ENCODE measurements around the gene GBF1. TPM values are rescaled to one million over a fixed set of nuclear protein-coding genes. Genes with fewer than 3 reads are reported as not detected.

Gene GBF1
- total and polyA plus RNA-seq, 10 of the 15 experiments (the other 5 are each of a cell fraction or from before 2014, with no cell fraction given): 0.82 to 42.0 (median 21.8) TPM

DNA sequence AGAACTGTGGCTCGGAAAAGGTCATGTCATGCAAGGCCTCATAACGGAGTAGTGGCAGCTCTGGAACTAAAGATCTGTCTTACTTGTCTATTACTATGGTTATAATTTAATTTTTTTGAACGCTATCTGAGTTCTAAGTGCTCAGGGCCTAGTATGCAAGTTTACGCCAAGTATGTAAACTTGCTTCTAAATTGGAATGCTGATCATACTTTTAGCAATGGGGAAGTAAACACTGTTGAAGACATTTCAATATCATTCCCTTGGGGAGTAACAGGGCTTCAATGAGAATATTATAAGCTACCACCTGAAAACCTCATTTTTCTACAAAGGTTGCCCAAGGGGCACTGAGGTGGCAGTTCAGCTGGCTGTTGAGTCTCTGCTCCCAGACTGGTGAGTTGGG lies 80.7 kb downstream of the GBF1 start:
- intact Hi-C loops (cut with micrococcal nuclease; ENCODE audit: unreplicated experiment) (no loop called here), in situ Hi-C loops (cut with MboI) (no loop called here)
- RAD21 ChIA-PET (ENCODE audit: unreplicated experiment): no interaction called here
- no peak overlapping the region for H3K9ac ChIP-seq (ENCODE audit: control insufficient read depth, insufficient read depth, low read length)
- SMC1A ChIA-PET (ENCODE audit: uncharacterized antibody, unreplicated experiment): no interaction called here
- no peak overlapping the region for H3K4me2 ChIP-seq (ENCODE audit: control insufficient read depth, insufficient read depth)
- H3K27me3 ChIP-seq (replicated peaks in 1 of 2; ENCODE audit: control insufficient read depth in 2 of 2, insufficient read depth in 2 of 2, low read length in 1 of 2): no peaks in the 10 kb centered on the region
- CTCF ChIA-PET: interaction anchor here (1.3 to 5.9 kb wide), 4 partner anchors 17 to 96 kb away, joined by 3 to 37 read pairs (median 6); no protein-coding TSS in a partner anchor
- 87% methylated on average over 4 of the region's 4 CpGs for WGBS (ENCODE audit: insufficient coverage, insufficient replicate concordance, low lambda C conversion rate, missing lambda C conversion rate)
- no peak for FAIRE-seq
- H3K79me2 ChIP-seq (ENCODE audit: control insufficient read depth, insufficient read depth, low read length): peaks cover 2% of the 10 kb centered on the region
- no peak overlapping the region for H2AFZ ChIP-seq (ENCODE audit: control insufficient read depth, low read depth, low read length)
- H4K20me1 ChIP-seq (ENCODE audit: control insufficient read depth, insufficient read depth): no peaks in the 10 kb centered on the region
- no peak for DNase-seq (ENCODE audit: low read depth, low spot score)
- POLR2A ChIA-PET: no interaction called here
- TF ChIP-seq ETV6 (conservative IDR thresholded peaks at IDR 0.05 in 1 of 2, IDR thresholded peaks at IDR 0.05 in 1 of 2; ENCODE audit: borderline replicate concordance in 1 of 2, low read depth in 1 of 2) (no peak), JUND (IDR thresholded peaks at IDR 0.05; ENCODE audit: low read depth, low read length) (no peak), HCFC1 (IDR thresholded peaks at IDR 0.05; ENCODE audit: low read length) (no peak), CHD1 (IDR thresholded peaks at IDR 0.05; ENCODE audit: low read depth, low read length) (no peak), MYC (IDR thresholded peaks at IDR 0.05; ENCODE audit: insufficient read depth, insufficient read length, insufficient replicate concordance, low read length, severe bottlenecking) (no peak), ZNF24 (IDR thresholded peaks at IDR 0.05) (no peak), SMC3 (IDR thresholded peaks at IDR 0.05; ENCODE audit: borderline replicate concordance, low read length) (no peak), IKZF2 (IDR thresholded peaks at IDR 0.05) (no peak), SIN3A (IDR thresholded peaks at IDR 0.05; ENCODE audit: low read depth, low read length) (no peak)
- TF ChIP-seq, protein P1, sequence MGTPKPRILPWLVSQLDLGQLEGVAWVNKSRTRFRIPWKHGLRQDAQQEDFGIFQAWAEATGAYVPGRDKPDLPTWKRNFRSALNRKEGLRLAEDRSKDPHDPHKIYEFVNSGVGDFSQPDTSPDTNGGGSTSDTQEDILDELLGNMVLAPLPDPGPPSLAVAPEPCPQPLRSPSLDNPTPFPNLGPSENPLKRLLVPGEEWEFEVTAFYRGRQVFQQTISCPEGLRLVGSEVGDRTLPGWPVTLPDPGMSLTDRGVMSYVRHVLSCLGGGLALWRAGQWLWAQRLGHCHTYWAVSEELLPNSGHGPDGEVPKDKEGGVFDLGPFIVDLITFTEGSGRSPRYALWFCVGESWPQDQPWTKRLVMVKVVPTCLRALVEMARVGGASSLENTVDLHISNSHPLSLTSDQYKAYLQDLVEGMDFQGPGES (IDR thresholded peaks at IDR 0.05): no peak
- TF ChIP-seq, protein P2, sequence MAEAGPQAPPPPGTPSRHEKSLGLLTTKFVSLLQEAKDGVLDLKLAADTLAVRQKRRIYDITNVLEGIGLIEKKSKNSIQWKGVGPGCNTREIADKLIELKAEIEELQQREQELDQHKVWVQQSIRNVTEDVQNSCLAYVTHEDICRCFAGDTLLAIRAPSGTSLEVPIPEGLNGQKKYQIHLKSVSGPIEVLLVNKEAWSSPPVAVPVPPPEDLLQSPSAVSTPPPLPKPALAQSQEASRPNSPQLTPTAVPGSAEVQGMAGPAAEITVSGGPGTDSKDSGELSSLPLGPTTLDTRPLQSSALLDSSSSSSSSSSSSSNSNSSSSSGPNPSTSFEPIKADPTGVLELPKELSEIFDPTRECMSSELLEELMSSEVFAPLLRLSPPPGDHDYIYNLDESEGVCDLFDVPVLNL (IDR thresholded peaks at IDR 0.05; ENCODE audit: low read depth, low read length): no peak
- TF ChIP-seq, protein P3, sequence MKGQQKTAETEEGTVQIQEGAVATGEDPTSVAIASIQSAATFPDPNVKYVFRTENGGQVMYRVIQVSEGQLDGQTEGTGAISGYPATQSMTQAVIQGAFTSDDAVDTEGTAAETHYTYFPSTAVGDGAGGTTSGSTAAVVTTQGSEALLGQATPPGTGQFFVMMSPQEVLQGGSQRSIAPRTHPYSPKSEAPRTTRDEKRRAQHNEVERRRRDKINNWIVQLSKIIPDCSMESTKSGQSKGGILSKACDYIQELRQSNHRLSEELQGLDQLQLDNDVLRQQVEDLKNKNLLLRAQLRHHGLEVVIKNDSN (IDR thresholded peaks at IDR 0.05; ENCODE audit: borderline replicate concordance, extremely low read length, insufficient read depth, low read depth, low read length): no peak
- TF ChIP-seq, protein P4, sequence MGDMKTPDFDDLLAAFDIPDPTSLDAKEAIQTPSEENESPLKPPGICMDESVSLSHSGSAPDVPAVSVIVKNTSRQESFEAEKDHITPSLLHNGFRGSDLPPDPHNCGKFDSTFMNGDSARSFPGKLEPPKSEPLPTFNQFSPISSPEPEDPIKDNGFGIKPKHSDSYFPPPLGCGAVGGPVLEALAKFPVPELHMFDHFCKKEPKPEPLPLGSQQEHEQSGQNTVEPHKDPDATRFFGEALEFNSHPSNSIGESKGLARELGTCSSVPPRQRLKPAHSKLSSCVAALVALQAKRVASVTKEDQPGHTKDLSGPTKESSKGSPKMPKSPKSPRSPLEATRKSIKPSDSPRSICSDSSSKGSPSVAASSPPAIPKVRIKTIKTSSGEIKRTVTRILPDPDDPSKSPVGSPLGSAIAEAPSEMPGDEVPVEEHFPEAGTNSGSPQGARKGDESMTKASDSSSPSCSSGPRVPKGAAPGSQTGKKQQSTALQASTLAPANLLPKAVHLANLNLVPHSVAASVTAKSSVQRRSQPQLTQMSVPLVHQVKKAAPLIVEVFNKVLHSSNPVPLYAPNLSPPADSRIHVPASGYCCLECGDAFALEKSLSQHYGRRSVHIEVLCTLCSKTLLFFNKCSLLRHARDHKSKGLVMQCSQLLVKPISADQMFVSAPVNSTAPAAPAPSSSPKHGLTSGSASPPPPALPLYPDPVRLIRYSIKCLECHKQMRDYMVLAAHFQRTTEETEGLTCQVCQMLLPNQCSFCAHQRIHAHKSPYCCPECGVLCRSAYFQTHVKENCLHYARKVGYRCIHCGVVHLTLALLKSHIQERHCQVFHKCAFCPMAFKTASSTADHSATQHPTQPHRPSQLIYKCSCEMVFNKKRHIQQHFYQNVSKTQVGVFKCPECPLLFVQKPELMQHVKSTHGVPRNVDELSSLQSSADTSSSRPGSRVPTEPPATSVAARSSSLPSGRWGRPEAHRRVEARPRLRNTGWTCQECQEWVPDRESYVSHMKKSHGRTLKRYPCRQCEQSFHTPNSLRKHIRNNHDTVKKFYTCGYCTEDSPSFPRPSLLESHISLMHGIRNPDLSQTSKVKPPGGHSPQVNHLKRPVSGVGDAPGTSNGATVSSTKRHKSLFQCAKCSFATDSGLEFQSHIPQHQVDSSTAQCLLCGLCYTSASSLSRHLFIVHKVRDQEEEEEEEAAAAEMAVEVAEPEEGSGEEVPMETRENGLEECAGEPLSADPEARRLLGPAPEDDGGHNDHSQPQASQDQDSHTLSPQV (IDR thresholded peaks at IDR 0.05): no peak
- no peak overlapping the region for H3K27ac ChIP-seq (ENCODE audit: control insufficient read depth, insufficient read depth)
- BruUV-seq (replicated peaks): no TSS peak
- ATAC-seq: no peak
- H3K4me1 ChIP-seq (ENCODE audit: control insufficient read depth, insufficient read depth, low read length): peaks cover 4% of the 10 kb centered on the region; the same call in 1 of the 2 replicates
- no peaks in the 10 kb centered on the region for H3K9me3 ChIP-seq (replicated peaks; ENCODE audit: control insufficient read depth, insufficient read depth, low read length)
- no peaks in the 10 kb centered on the region; a peak in 2 of 4 replicates for H3K36me3 ChIP-seq (ENCODE audit: control insufficient read depth in 2 of 2, insufficient read depth in 2 of 2, low read length in 1 of 2)
- H3K4me3 ChIP-seq: no peak overlapping the region

Data from GM12878 (cell line).